ENCODE data around the gene CASP6. TPM values are rescaled to one million over a fixed set of nuclear protein-coding genes. Genes with fewer than 3 reads are reported as not detected.
A peak's percentile ranks its signal among the peaks of the same experiment; 100 is the strongest.

CASP6 gene
- total and polyA plus RNA-seq, 7 donors: 18.2 to 101 (median 41.3) TPM

GRCh38 chr4:109738104-109738872, 35.0 kb upstream of the CASP6 start:
- no peak overlapping the region for H3K27ac ChIP-seq
- no peak overlapping the region for H3K4me3 ChIP-seq
- H3K27me3 ChIP-seq: no peaks in the 10 kb centered on the region
- 93 to 94% methylated on average over 10 of the region's 10 CpGs for WGBS, 2 donors
- intact Hi-C loops (cut with DNase I): no loop called here
- no peaks in the 10 kb centered on the region for H3K4me1 ChIP-seq
- no peak for DNase-seq
- TF ChIP-seq EP300 (IDR thresholded peaks at IDR 0.05) (no peak), CTCF (IDR thresholded peaks at IDR 0.05) (no peak), POLR2AphosphoS5 (IDR thresholded peaks at IDR 0.05) (no peak), POLR2A (IDR thresholded peaks at IDR 0.05) (no peak)
- no peaks in the 10 kb centered on the region for H3K36me3 ChIP-seq
- no peaks in the 10 kb centered on the region for H3K9me3 ChIP-seq

- Histone ChIP-seq H3K9me3 (no peaks in the 10 kb centered on the region), H3K4me3 (no peak overlapping the region), H3K4me1 (peaks cover 0 to 2% (median under 1%) of the 10 kb centered on the region in 4 donors), H3K27ac (no peak overlapping the region), H3K36me3 (no peaks in the 10 kb centered on the region), H3K27me3 (no peaks in the 10 kb centered on the region)
- no peak for DNase-seq
- WGBS, 2 donors: 19 to 68% methylated on average over 7 of the region's 7 CpGs
- intact Hi-C loops (cut with DNase I): no loop called here
- TF ChIP-seq POLR2A (IDR thresholded peaks at IDR 0.05) (no peak), CTCF (IDR thresholded peaks at IDR 0.05) (no peak), EP300 (IDR thresholded peaks at IDR 0.05) (no peak), POLR2AphosphoS5 (IDR thresholded peaks at IDR 0.05) (no peak)
Measured at GRCh38 chr4:109735566-109736365, 32.5 kb upstream of the CASP6 start.

GRCh38 chr4:109733728-109734127, 30.5 kb upstream of the CASP6 start:
- no peak overlapping the region for H3K4me3 ChIP-seq
- intact Hi-C loops (cut with DNase I): loop anchor here (5.0 kb wide), 1 partner anchor 301 kb away; the partner anchor contains the start of gene SEC24B
- no peaks in the 10 kb centered on the region for H3K27me3 ChIP-seq
- DNase-seq: no peak
- H3K9me3 ChIP-seq: no peaks in the 10 kb centered on the region
- 94% methylated on average over 5 of the region's 5 CpGs for WGBS, 2 donors
- no peaks in the 10 kb centered on the region for H3K36me3 ChIP-seq
- H3K4me1 ChIP-seq: peaks cover 0 to 13% (median 9%) of the 10 kb centered on the region in 4 donors
- no peak for TF ChIP-seq CTCF (IDR thresholded peaks at IDR 0.05)
- no peak for TF ChIP-seq EP300 (IDR thresholded peaks at IDR 0.05)
- no peak for TF ChIP-seq POLR2A (IDR thresholded peaks at IDR 0.05)
- TF ChIP-seq POLR2AphosphoS5 (IDR thresholded peaks at IDR 0.05): no peak
- no peak overlapping the region for H3K27ac ChIP-seq

DNA sequence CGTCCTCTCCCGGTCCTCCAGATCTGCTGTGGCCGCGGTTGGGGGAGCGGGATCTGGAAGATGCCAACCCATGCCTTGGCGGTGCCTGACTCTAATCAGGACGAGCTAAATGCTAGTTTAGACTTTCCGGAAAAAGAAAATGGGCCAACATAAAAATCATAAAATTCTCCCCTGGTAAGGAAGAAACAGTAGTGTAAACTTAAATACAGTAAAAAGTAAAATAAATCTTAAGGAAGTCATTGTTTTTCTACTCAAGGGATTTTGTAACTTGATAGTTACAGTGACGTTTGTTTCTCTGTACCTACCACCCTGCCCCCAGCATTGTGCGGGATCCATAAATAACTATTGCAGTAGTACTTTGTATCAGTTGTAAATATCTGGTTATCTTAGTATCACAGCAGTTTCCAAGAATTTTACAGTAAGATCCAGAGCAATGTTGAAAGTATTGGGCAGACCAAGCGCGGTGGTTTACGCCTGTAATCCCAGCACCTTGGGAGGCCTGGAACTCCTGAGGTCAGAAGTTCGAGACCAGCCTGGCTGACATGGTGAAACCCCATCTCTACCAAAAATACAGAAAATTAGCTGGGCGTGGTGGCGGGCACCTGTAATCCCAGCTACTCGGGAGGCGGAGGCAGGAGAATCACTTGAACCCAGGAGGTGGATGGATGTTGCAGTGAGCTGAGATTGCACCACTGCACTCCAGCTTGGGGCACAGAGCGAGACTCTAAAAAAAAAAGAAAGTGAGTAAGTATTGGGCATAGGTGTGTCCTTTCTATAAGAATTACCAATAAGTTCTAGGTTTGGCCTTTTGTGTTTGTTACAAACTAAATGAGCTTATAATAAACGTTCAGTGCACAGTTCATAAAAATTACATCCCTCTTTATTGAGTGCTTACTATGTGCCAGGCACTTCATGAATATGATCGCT, 27.6 kb upstream of the CASP6 start:
- no peaks in the 10 kb centered on the region for H3K9me3 ChIP-seq
- H3K27me3 ChIP-seq: no peaks in the 10 kb centered on the region
- H3K36me3 ChIP-seq: no peaks in the 10 kb centered on the region
- TF ChIP-seq POLR2AphosphoS5 (IDR thresholded peaks at IDR 0.05) (no peak), POLR2A (IDR thresholded peaks at IDR 0.05) (no peak), EP300 (IDR thresholded peaks at IDR 0.05) (no peak), CTCF (IDR thresholded peaks at IDR 0.05) (no peak)
- peak overlapping the region; percentile 74 to 81 (median 78) for H3K27ac ChIP-seq
- intact Hi-C loops (cut with DNase I): loop anchor here (1.0 to 5.0 kb wide), 3 partner anchors 28 to 299 kb away; partner anchors contain the start of genes CASP6, GAR1 and SEC24B
- no peak for DNase-seq
- peak overlapping the region; percentile 57 to 96 (median 70) for H3K4me3 ChIP-seq
- WGBS, 2 donors: 50 to 55% methylated on average over 21 of the region's 21 CpGs
- peaks cover 0 to 17% (median 10%) of the 10 kb centered on the region in 4 donors for H3K4me1 ChIP-seq
